NCI-H82 treated with DMSO at 0.1 percent for 48 hours (cell line): Measurements from ENCODE around the gene STEAP1.
"Not testable (repeated sequence)": the region's sequence is repeated elsewhere in the genome, so short reads cannot be mapped to it uniquely, and the experiment has no call there.

ENCODE experiments used
- DNase-seq: peaks from one replicate; lab custom pipeline; 2025; ENCODE audit not compliant: unreplicated experiment; lab: John Stamatoyannopoulos, UW

Gene STEAP1

DNA sequence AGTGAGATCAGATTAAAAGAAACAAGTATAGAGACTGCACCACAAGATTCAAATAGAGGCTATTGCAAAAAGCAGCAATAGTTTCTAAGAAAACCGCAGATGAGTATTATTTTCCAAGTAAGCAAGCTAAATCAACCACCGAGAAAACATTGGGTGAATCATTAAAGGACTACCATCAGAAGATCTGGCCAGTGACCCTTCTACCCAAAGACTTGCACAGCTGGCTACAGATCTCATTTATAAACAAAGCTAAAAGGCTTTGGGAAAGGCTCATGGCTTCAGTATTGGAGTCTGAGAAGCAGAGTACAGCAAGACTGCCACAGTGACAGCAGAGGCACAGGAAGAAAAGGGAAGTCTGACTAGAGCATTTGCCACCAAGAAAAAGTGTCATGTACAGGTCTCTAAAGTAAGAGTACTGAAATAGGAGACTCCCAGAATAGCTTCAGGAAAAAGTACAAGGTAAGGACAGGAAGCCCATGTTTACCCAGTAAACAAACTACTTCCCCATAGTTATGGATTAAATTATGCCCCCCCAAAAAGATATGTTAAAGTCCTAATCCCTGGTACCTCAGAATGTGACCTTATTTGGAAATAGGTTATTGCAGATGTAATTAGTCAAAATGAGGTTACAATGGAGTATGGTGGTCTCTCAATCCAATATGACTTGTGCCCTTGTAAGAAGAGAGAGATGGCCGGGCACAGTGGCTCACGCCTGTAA is 19.0 kb downstream of the STEAP1 start:
- DNase-seq = no peak

GRCh38 chr7:90175667-90176066 is 21.4 kb downstream of the STEAP1 start:
- no peak for DNase-seq

DNA sequence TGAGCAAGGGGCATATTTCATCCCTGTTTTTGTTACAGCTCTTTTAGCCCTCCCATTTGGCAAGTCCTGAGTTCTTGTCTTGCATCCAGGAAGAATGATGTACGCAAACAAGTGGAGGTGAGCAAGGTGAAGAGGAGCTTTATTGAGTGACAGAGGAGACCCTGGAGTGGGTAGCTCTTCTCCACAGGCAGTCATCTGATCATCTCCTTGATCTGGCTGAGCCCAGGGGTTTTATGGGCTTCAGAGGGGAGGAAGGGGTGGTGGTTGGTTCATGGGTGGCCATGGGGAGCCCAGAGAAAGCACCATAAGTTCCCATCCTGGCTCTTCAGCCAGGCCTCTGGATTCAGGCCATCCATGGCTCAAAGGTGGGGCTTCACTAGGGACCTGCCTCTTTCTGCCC is 21.9 kb downstream of the STEAP1 start:
- DNase-seq = no peak

GRCh38 chr7:90178166-90178565 is 23.9 kb downstream of the STEAP1 start:
- no peak for DNase-seq

GRCh38 chr7:90178679-90179278 is 24.5 kb downstream of the STEAP1 start:
- no peak for DNase-seq

- no peak for DNase-seq
Measured at GRCh38 chr7:90180011-90180585, 25.8 kb downstream of the STEAP1 start.

DNA sequence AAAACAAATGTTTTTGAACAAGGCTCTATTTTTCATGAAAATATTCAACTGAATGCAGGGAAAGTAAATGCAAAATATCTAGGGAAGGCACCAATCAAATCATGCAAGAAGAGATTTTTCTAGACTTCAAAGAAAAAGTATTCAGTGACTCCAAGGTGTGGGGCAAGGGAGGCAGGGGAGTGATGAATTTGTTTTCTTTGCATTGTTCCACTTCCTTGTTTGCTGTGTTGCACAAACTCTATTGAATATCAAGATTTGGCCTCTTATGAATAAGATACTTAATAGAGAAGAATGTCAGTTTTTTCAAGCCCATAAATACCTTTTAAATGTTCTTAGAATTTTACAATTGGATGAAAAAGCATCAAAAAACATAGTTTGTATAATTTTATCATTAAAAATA is 26.4 kb downstream of the STEAP1 start:
- DNase-seq = no peak

GRCh38 chr7:90181485-90181884 is 27.2 kb downstream of the STEAP1 start:
- no peak for DNase-seq

DNA sequence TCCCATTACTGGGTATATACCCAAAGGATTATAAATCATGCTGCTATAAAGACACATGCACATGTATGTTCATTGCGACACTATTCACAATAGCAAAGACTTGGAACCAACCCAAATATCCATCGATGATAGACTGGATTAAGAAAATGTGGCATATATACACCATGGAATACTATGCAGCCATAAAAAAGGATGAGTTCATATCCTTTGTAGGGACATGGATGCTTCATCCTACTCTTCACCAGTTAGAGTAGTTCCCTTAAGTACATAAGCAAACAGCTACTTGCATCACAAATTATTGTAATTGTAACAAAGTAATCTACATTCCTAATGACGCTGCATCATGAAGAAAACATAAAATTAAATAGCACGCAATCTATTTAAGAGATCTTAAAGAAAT is 32.0 kb downstream of the STEAP1 start:
- DNase-seq = not testable (repeated sequence)

DNA sequence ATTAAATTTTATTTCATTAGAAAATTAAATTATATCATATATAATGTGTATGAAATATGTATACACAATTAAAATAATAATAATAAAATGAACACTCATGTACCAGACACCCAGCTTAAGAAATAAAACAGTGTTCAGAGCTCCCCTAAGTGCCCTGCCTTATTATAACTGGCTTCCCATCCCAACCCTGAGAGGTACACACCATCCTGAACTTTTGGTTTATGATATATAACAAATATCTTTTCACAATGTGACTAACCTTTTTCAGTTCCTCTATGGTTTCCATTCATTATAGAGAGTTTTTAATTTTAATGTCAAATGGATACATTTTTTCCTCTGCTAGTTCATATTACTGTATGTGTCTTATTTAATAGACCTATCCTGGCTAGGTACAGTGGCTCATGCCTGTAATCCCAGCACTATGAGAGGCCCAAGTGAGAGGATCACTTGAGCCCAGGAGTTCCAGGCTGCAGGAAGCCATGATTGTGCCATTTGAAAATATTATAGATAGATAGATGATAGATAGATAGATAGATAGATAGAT is 33.3 kb downstream of the STEAP1 start:
- DNase-seq = no peak

DNA sequence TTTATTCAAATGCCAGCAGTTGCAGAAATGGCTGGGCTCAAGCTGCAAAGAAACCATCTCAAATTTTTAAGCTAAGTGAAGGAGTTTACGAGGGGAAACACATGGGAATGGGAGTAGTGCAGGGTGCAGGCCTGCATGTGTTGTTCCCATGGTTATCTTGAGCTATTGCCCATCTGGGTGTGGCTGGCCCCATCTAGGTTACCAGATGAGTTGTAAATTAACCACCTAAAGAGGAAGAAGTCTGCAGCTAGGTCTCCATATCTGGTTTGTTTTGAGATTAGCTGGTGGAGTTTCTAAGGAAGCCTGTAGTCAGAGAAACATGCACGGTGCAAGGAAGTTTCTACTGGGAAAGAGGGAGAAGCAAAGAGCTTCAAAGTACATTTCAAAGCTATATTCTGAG is 34.0 kb downstream of the STEAP1 start:
- no peak for DNase-seq

DNA sequence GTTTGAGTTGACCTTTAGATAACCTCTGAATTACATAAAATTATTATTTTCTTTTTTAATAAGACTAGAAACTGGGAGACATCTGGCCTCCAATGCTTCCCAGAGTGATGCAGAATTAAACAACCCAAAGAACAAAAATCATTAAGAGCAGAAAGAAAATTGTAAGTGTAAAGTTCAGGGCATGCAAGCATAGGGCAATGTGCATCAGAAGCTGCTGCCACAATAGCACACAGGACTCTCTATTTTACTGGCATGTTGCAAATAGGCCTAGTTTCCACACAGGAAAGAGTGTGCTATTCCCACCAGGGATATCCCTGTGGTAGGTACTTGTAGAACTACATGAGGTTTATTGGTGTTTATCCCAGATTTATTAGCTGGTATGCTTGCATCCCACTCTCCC is 36.7 kb downstream of the STEAP1 start:
- DNase-seq = no peak

- no peak for DNase-seq
Measured at GRCh38 chr7:90191648-90192047, 37.4 kb downstream of the STEAP1 start.

DNA sequence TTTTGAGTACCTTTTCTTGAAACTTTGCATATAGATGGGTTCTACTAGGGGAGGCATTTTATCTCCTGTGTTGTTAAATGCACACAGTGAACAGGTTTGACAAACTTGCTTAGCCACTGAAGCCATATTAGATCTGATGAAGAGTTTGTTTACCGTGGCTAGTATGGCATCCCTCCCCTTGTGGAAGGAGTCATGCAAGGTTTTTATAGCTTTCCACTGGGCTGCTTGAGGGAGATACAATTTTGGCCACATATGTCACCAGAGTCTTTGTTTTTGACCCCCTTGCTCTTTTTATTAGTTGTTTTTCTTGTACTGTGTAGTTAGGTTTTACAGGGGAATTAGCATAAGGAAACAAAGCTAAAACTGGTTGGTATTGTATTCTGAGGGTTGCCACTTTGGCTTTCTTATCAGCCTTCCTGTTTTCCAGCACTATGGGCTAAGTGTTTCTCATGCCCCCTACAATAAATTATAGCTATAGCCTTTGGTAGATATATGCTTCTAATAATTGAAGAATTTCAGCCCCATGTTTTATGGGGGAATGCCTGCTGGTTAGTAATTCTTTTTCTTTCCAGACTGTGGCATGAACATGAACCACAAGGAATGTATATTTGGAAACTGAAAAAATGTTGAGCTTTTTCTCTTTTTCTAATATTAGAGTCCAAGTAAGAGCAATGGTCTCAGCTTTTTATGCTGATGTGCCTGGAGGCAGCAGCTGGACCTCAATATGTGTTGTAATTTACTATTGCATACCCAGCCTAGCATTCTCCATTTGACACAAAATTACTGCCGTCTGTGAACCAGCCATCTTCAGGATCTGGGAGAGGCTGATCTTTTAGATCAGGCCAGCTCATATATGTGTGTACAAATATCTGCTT is 38.8 kb downstream of the STEAP1 start:
- no peak for DNase-seq

GRCh38 chr7:90194911-90195809 is 40.9 kb downstream of the STEAP1 start:
- no peak for DNase-seq

DNA sequence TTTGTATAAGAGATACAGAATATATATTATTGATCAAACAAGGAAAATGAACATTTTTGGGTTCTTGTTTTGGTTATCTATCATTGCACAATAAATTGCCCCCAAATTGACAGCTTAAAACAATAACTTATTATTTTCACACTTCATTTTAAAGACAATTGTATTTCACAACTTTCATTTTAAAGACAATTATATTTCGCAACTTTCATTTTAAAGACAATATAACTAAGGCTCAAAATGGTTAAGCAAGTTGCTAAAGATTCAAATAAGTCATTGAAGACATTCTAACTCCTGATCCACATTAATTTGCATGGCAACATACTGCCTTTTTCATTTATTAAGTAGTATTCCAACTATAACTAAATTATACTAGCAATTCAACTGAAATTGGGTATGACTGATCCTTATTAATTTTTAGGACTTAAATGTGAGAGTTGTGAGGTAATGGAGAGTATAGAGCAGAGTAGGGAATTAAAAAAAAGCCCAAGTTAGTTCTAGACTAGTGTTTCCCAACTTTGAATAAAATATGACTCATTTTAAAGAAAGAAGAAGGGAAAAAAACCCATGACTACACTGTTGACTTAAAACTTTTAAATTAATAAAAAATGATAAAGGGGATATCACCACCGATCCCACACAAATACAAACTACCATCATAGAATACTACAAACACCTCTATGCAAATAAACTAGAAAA is 47.4 kb downstream of the STEAP1 start:
- no peak for DNase-seq

DNA sequence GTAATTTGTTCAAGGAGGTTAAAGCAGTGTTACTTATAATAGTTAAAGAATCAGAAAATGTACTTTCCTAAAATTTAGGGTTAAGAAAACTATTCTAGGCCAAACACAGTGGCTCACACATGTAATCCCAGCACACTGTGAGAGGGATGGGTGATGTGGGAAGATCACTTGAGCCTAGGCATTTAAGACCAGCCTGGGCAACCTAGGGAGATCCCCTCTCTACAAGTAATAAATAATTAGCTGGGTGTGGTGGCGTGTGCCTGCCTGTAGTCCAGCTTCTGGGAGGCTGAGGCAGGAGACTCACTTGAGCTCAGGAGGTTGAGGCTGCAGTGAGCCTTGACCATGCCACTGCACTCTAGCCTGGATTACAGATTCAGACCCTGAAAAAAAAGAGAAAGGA is 53.7 kb downstream of the STEAP1 start:
- DNase-seq = no peak

GRCh38 chr7:90209776-90210175 is 55.5 kb downstream of the STEAP1 start:
- DNase-seq = no peak

- DNase-seq = no peak
Measured at GRCh38 chr7:90210475-90210874, 56.2 kb downstream of the STEAP1 start.

- no peak for DNase-seq
Measured at GRCh38 chr7:90210981-90211380, 56.7 kb downstream of the STEAP1 start.
